H1 (cell line): Measurements from ENCODE around the gene ZNF831. TPM values are rescaled to one million over a fixed set of nuclear protein-coding genes. Genes with fewer than 3 reads are reported as not detected.

ENCODE experiments used
- CTCF ChIA-PET: fragments of 300-600 bp; sonication (Branson Sonifier 250); formaldehyde crosslinking; loops from one replicate; lab custom pipeline; 2021; ENCODE audit not compliant: partially characterized antibody; lab: Charles Lee
- POLR2A ChIA-PET: fragments of 300-600 bp; sonication (Branson Sonifier 250); formaldehyde crosslinking; loops from one replicate; lab custom pipeline; 2021; ENCODE audit warnings: inconsistent platforms; ENCODE audit not compliant: partially characterized antibody; lab: Charles Lee
- DNase-seq, 2 experiments: peaks; one replicate each; pipeline versions ENCODE4 v3.0.0 to v3.0.0-alpha.2; 2010 to 2022; ENCODE audit warnings: low spot score in 2 of 2, low read depth in 1 of 2, mixed read lengths in 1 of 2
- FAIRE-seq: peaks from 2 replicates; lab custom pipeline; 2011; peaks lifted over from hg19 to GRCh38; lab: Jason Lieb, UNC
- H2AFZ ChIP-seq: 2 replicates; pipeline ENCODE4 v1.8.1; 2012; ENCODE audit warnings: low read length, inconsistent platforms
- H2AK5ac ChIP-seq: 2 replicates; pipeline ENCODE4 v1.6.1; 2013; ENCODE audit warnings: low read depth, low read length
- H2BK120ac ChIP-seq: replicated peaks from 2 replicates; pipeline ENCODE3; 2013; ENCODE audit warnings: low read depth, low read length, inconsistent platforms
- H2BK12ac ChIP-seq: 2 replicates; pipeline ENCODE4 v1.6.1; 2013; ENCODE audit warnings: low read depth, low read length
- H2BK15ac ChIP-seq: 2 replicates; pipeline ENCODE4 v1.6.1; 2013; ENCODE audit warnings: low read length
- H2BK20ac ChIP-seq: 2 replicates; pipeline ENCODE4 v1.6.1; 2013; ENCODE audit warnings: low read length
- H2BK5ac ChIP-seq: 2 replicates; pipeline ENCODE4 v1.6.1; 2013; ENCODE audit warnings: low read depth, low read length
- H3K14ac ChIP-seq: 2 replicates; pipeline ENCODE4 v1.6.1; 2013; ENCODE audit warnings: inconsistent platforms; ENCODE audit not compliant: insufficient read length
- H3K18ac ChIP-seq: 2 replicates; pipeline ENCODE4 v1.6.1; 2013; ENCODE audit warnings: low read length; ENCODE audit errors: extremely low read depth
- H3K23ac ChIP-seq: 2 replicates; pipeline ENCODE4 v1.6.1; 2013; ENCODE audit warnings: inconsistent platforms; ENCODE audit not compliant: insufficient read length
- H3K23me2 ChIP-seq: 2 replicates; pipeline ENCODE4 v1.6.1; 2013; ENCODE audit warnings: low read depth, low read length
- H3K27ac ChIP-seq: 2 replicates; pipeline ENCODE4 v1.6.1; 2011; ENCODE audit warnings: low read depth, low read length, inconsistent platforms
- H3K27me3 ChIP-seq, 4 experiments: replicated peaks in 1 of 4; 1 replicate in 1 of 4; 2 replicates in 3 of 4; pipeline versions ENCODE4 v1.6.1 to v1.8.1; 2011 to 2013; ENCODE audit warnings: low read length in 3 of 4, mild to moderate bottlenecking in 3 of 4, inconsistent platforms in 2 of 4, mixed read lengths in 2 of 4, moderate library complexity in 1 of 4; ENCODE audit not compliant: control insufficient read depth in 3 of 4, insufficient read depth in 3 of 4; ENCODE audit errors: extremely low read depth in 1 of 4
- H3K36me3 ChIP-seq, 4 experiments: 2 replicates each; pipeline versions ENCODE4 v1.6.1 to v1.8.1; 2011 to 2013; ENCODE audit warnings: mild to moderate bottlenecking in 4 of 4, low read length in 3 of 4, moderate library complexity in 2 of 4, control low read depth in 1 of 4, inconsistent platforms in 1 of 4; ENCODE audit not compliant: insufficient read depth in 4 of 4, control insufficient read depth in 2 of 4
- H3K4ac ChIP-seq: replicated peaks from 2 replicates; pipeline ENCODE3; 2013; ENCODE audit warnings: low read length, low read depth, mixed read lengths, inconsistent platforms; ENCODE audit not compliant: insufficient read length
- H3K4me1 ChIP-seq, 4 experiments: replicated peaks in 1 of 4; 1 replicate in 1 of 4; 2 replicates in 3 of 4; pipeline versions ENCODE4 v1.6.1 to v1.8.1; 2011 to 2013; ENCODE audit warnings: low read length in 3 of 4, inconsistent platforms in 2 of 4, mixed read lengths in 1 of 4; ENCODE audit not compliant: insufficient read depth in 4 of 4, control insufficient read depth in 3 of 4
- H3K4me2 ChIP-seq, 2 experiments: 2 replicates each; pipeline versions ENCODE4 v1.6.1 to v1.8.1; 2011 to 2013; ENCODE audit warnings: low read depth in 2 of 2, low read length in 2 of 2, control low read depth in 1 of 2, inconsistent platforms in 1 of 2, mild to moderate bottlenecking in 1 of 2; ENCODE audit not compliant: insufficient read depth in 1 of 2
- H3K4me3 ChIP-seq, 4 experiments: fragments of 200-600, 300-600 bp in 1 of 4; sonication (generic), shearing (Covaris generic), sonication (Bioruptor Twin) in 1 of 4; 2 replicates each; pipeline versions ENCODE4 v1.5.1 to v1.8.1; 2011 to 2016; ENCODE audit warnings: low read length in 4 of 4, low read depth in 3 of 4, control low read depth in 2 of 4, inconsistent platforms in 2 of 4, mild to moderate bottlenecking in 2 of 4, mixed read lengths in 1 of 4, moderate library complexity in 1 of 4; ENCODE audit not compliant: insufficient read depth in 2 of 4; ENCODE audit errors: extremely low read depth in 1 of 4
- H3K56ac ChIP-seq: replicated peaks from 2 replicates; pipeline ENCODE3; 2013; ENCODE audit warnings: low read depth, mild to moderate bottlenecking, mixed read lengths, low read length, inconsistent platforms; ENCODE audit not compliant: insufficient read length
- H3K79me1 ChIP-seq: 2 replicates; pipeline ENCODE4 v1.6.1; 2013; ENCODE audit warnings: low read depth, low read length, control low read depth
- H3K79me2 ChIP-seq, 2 experiments: 2 replicates each; pipeline versions ENCODE4 v1.6.1 to v1.8.1; 2012 to 2013; ENCODE audit warnings: low read length in 2 of 2, mild to moderate bottlenecking in 2 of 2, inconsistent platforms in 1 of 2; ENCODE audit not compliant: insufficient read depth in 2 of 2, control insufficient read depth in 1 of 2
- H3K9ac ChIP-seq, 4 experiments: replicated peaks in 1 of 4; 1 replicate in 1 of 4; 2 replicates in 3 of 4; pipeline versions ENCODE4 v1.6.1 to v1.8.1; 2011 to 2013; ENCODE audit warnings: low read depth in 3 of 4, low read length in 3 of 4, control low read depth in 2 of 4, mild to moderate bottlenecking in 2 of 4, moderate library complexity in 2 of 4, inconsistent platforms in 1 of 4; ENCODE audit errors: extremely low read depth in 1 of 4
- H3K9me3 ChIP-seq, 2 experiments: 2 replicates each; pipeline versions ENCODE4 v1.6.1 to v1.8.1; 2012 to 2013; ENCODE audit warnings: mild to moderate bottlenecking in 2 of 2, moderate library complexity in 2 of 2, control low read depth in 1 of 2, inconsistent platforms in 1 of 2, low read depth in 1 of 2, low read length in 1 of 2, mixed read lengths in 1 of 2; ENCODE audit not compliant: insufficient read depth in 2 of 2
- H4K20me1 ChIP-seq, 2 experiments: replicated peaks in 1 of 2; 2 replicates each; pipeline versions ENCODE3 to v1.8.1; 2011 to 2013; ENCODE audit warnings: inconsistent platforms in 2 of 2, low read length in 2 of 2, mild to moderate bottlenecking in 1 of 2; ENCODE audit not compliant: insufficient read depth in 2 of 2, control insufficient read depth in 1 of 2
- H4K5ac ChIP-seq: 2 replicates; pipeline ENCODE4 v1.6.1; 2013; ENCODE audit warnings: low read length, low read depth, mixed read lengths, inconsistent platforms; ENCODE audit not compliant: insufficient read length
- H4K8ac ChIP-seq: 2 replicates; pipeline ENCODE4 v1.8.0; 2013; ENCODE audit warnings: mild to moderate bottlenecking, moderate library complexity, low read length, inconsistent platforms; ENCODE audit not compliant: insufficient read depth; ENCODE audit errors: extremely low read depth
- H4K91ac ChIP-seq: replicated peaks from 2 replicates; pipeline ENCODE3; 2013; ENCODE audit warnings: low read length, mixed read lengths, inconsistent platforms; ENCODE audit not compliant: insufficient read length
- BRCA1 ChIP-seq: IDR thresholded peaks from 2 replicates; pipeline ENCODE4 v1.6.1; 2012; ENCODE audit warnings: low read depth, low read length, improper control_type of control experiment
- CBX5 ChIP-seq: fragments of 300-800, 300-1000 bp; sonication (generic); IDR thresholded peaks from 2 replicates; pipeline ENCODE4 v1.7.1; 2016; ENCODE audit warnings: antibody characterized with exemption, low read length, low read depth
- CTBP2 ChIP-seq: IDR thresholded peaks from 2 replicates; pipeline ENCODE4 v1.7.0; 2011; ENCODE audit warnings: borderline replicate concordance, mild to moderate bottlenecking, moderate library complexity, mixed read lengths, low read length; ENCODE audit not compliant: insufficient read depth, insufficient read length
- EP300 ChIP-seq, 2 experiments: IDR thresholded peaks; 1 replicate in 1 of 2; 2 replicates in 1 of 2; pipeline ENCODE4 v1.6.1; 2011 to 2012; ENCODE audit warnings: low read depth in 2 of 2, low read length in 2 of 2, mild to moderate bottlenecking in 2 of 2, borderline replicate concordance in 1 of 2, inconsistent platforms in 1 of 2, moderate library complexity in 1 of 2
- GABPA ChIP-seq: IDR thresholded peaks from 2 replicates; pipeline ENCODE4 v1.6.1; 2011; ENCODE audit warnings: mild to moderate bottlenecking, low read length, moderate library complexity, borderline replicate concordance; ENCODE audit not compliant: insufficient read depth
- JUN ChIP-seq: IDR thresholded peaks from 2 replicates; pipeline ENCODE4 v1.6.1; 2011; ENCODE audit warnings: low read depth, mild to moderate bottlenecking, improper control_type of control experiment, low read length
- JUND ChIP-seq: IDR thresholded peaks from 2 replicates; pipeline ENCODE4 v1.6.1; 2011; ENCODE audit warnings: mild to moderate bottlenecking, improper control_type of control experiment, low read length
- MAFK ChIP-seq: IDR thresholded peaks from 2 replicates; pipeline ENCODE4 v1.6.1; 2012; ENCODE audit warnings: low read depth, mild to moderate bottlenecking, improper control_type of control experiment, low read length
- RAD21 ChIP-seq, 2 experiments: IDR thresholded peaks in 1 of 2; conservative IDR thresholded peaks in 1 of 2; 2 replicates each; pipeline ENCODE4 v1.6.1; 2011; ENCODE audit warnings: low read depth in 2 of 2, low read length in 2 of 2, improper control_type of control experiment in 1 of 2, inconsistent platforms in 1 of 2, mild to moderate bottlenecking in 1 of 2, moderate library complexity in 1 of 2
- RNF2 ChIP-seq: fragments of 200-900, 300-1000 bp; sonication (generic); IDR thresholded peaks from 2 replicates; pipeline ENCODE4 v1.7.1; 2016; ENCODE audit warnings: borderline replicate concordance, low read depth, mild to moderate bottlenecking, antibody characterized with exemption, low read length; ENCODE audit not compliant: poor library complexity, severe bottlenecking; ENCODE audit errors: missing control alignments
- WGBS, 2 experiments: shearing (Covaris generic) in 1 of 2; methylation state at CpG; one replicate each; pipeline versions ENCODE4 v1.1.6 to v1.1.7; 2013 to 2015; ENCODE audit warnings: low lambda C conversion rate in 2 of 2, mixed read lengths in 2 of 2, inconsistent platforms in 1 of 2, low coverage in 1 of 2, missing lambda C conversion rate in 1 of 2; ENCODE audit not compliant: insufficient replicate concordance in 2 of 2, insufficient coverage in 1 of 2, insufficient read length in 1 of 2; ENCODE audit errors: extremely low coverage in 1 of 2, missing lambda C conversion rate in 1 of 2; 5-methylcytosine and 5-hydroxymethylcytosine counted together
- polyA plus RNA-seq, 7 experiments: library from polyadenylated mRNA; depleted of rRNA in 3 of 7; stranded (reverse) in 5 of 7; unstranded in 2 of 7; fragments of >200 nt in 5 of 7; fragments of 200-250 nt in 2 of 7; gene quantifications; 1 replicate in 5 of 7; 2 replicates in 1 of 7; 4 replicates in 1 of 7; pipeline versions ENCODE4 v1.2.1 to v1.2.3, GENCODE V29; 2011 to 2013; ENCODE audit warnings: missing spikeins in 2 of 7, mixed read lengths in 2 of 7
- total RNA-seq: library from RNA; stranded (reverse); fragmentation: NEBNext Ultra II Directional; extraction: Animal tissue kit (Norgen Biotek cat#: 25700); gene quantifications from 2 replicates; pipeline ENCODE4 v1.2.1, GENCODE V29; 2021
- TF ChIP-seq, protein P1 (sequence below): IDR thresholded peaks from 2 replicates; pipeline ENCODE4 v1.6.1; 2011; ENCODE audit warnings: low read length, improper control_type of control experiment

Gene ZNF831
- total and polyA plus RNA-seq, 2 of the 8 experiments (the other 6 are each of a cell fraction or from before 2014, with no cell fraction given): not detected

DNA sequence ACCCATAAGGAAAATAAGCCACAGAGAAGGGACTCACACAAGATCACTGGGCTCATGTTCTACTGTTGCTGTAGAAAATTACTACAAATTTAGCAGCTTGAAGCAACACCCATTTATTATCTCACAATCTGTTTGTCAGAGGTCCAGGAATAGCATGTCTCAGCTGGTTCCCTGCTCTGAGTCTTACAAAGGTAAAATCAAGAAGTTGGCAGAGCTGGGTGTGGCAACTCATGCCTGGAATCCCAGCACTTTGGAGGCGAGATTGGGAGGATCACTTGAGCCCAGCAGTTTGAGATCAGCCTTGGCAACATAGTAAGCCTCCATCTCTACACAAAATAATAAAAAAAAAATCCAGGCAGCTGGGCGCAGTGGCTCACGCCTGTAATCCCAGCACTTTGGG lies 28.5 kb upstream of the ZNF831 start:
- Histone ChIP-seq H3K79me2 (no peaks in the 10 kb centered on the region), H4K5ac (no peak overlapping the region), H3K9me3 (peaks cover 30 to 35% of the 10 kb centered on the region in 2 experiments), H3K4me3 (no peak overlapping the region), H4K8ac (no peak overlapping the region), H3K9ac (no peak overlapping the region), H2BK120ac (no peak overlapping the region), H2AK5ac (no peak overlapping the region), H3K23ac (no peak overlapping the region), H4K91ac (no peak overlapping the region), H2BK12ac (no peak overlapping the region), H3K14ac (no peak overlapping the region), H4K20me1 (no peaks in the 10 kb centered on the region), H3K27ac (no peak overlapping the region), H3K79me1 (no peaks in the 10 kb centered on the region), H2BK20ac (no peak overlapping the region), H3K27me3 (no peaks in the 10 kb centered on the region), H3K36me3 (no peaks in the 10 kb centered on the region), H2BK5ac (no peak overlapping the region), H3K4me1 (no peaks in the 10 kb centered on the region), H3K23me2 (no peaks in the 10 kb centered on the region), H3K18ac (no peak overlapping the region), H2BK15ac (no peak overlapping the region), H3K56ac (no peak overlapping the region), H3K4me2 (no peak overlapping the region), H3K4ac (no peak overlapping the region), H2AFZ (no peak overlapping the region)
- POLR2A ChIA-PET: no interaction called here
- DNase-seq: no peak
- 96% methylated on average over 3 of the region's 3 CpGs; no CpG with 5 or more reads in 1 of the 2 experiments for WGBS, 2 experiments
- no peak for FAIRE-seq
- CTCF ChIA-PET: no interaction called here
- TF ChIP-seq RNF2: no peak
- TF ChIP-seq GABPA: no peak
- no peak for TF ChIP-seq CTBP2
- TF ChIP-seq, protein P1, sequence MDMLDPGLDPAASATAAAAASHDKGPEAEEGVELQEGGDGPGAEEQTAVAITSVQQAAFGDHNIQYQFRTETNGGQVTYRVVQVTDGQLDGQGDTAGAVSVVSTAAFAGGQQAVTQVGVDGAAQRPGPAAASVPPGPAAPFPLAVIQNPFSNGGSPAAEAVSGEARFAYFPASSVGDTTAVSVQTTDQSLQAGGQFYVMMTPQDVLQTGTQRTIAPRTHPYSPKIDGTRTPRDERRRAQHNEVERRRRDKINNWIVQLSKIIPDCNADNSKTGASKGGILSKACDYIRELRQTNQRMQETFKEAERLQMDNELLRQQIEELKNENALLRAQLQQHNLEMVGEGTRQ: no peak
- TF ChIP-seq EP300 (IDR thresholded peaks at IDR 0.05; ENCODE audit: borderline replicate concordance in 1 of 2, low read depth in 2 of 2, low read length in 2 of 2): no peak
- TF ChIP-seq BRCA1: no peak
- no peak for TF ChIP-seq MAFK
- no peak for TF ChIP-seq JUN
- TF ChIP-seq JUND: no peak
- TF ChIP-seq CBX5: no peak
- no peak for TF ChIP-seq RAD21 (IDR thresholded peaks at IDR 0.05 in 1 of 2, conservative IDR thresholded peaks at IDR 0.05 in 1 of 2; ENCODE audit: low read depth in 2 of 2, low read length in 2 of 2)
